Body of pancreas (tissue), 4 donors: ENCODE data around the gene FBXO38.

Experiments used
- POLR2A ChIP-seq, 3 donors: fragments of 450-650 bp; IDR thresholded peaks; one replicate each; pipeline ENCODE4 v1.6.1; 2016; ENCODE audit warnings: antibody characterized with exemption in 3 of 3, mild to moderate bottlenecking in 2 of 3
- TF ChIP-seq, protein P1 (sequence below), 7 experiments: fragments of 450-650 bp in 4 of 7; fragments of 200-600 bp in 3 of 7; sonication (generic) in 3 of 7; IDR thresholded peaks; one replicate each; pipeline ENCODE4 v1.5.1; 2016 to 2019; ENCODE audit warnings: antibody characterized with exemption in 7 of 7

DNA sequence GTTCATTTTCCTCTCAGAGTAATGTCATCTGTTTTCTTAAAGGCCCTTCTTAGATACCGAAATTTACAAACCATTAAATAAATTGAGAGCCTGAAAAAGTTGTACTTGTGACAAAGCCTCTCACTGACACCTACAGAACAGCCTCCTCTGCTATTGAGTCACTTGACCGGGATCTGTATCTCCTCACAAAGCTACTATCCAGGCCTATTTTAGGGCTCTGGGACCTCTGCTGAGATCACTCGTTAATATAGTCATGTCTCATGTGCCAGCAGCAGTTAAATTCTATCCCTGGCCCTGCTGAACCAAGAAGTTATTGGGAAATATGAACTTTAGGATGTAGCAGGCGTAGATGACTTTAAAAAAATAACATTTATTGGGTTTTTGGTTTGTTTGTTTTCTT, 31.1 kb downstream of the FBXO38 start:
- TF ChIP-seq, protein P1, sequence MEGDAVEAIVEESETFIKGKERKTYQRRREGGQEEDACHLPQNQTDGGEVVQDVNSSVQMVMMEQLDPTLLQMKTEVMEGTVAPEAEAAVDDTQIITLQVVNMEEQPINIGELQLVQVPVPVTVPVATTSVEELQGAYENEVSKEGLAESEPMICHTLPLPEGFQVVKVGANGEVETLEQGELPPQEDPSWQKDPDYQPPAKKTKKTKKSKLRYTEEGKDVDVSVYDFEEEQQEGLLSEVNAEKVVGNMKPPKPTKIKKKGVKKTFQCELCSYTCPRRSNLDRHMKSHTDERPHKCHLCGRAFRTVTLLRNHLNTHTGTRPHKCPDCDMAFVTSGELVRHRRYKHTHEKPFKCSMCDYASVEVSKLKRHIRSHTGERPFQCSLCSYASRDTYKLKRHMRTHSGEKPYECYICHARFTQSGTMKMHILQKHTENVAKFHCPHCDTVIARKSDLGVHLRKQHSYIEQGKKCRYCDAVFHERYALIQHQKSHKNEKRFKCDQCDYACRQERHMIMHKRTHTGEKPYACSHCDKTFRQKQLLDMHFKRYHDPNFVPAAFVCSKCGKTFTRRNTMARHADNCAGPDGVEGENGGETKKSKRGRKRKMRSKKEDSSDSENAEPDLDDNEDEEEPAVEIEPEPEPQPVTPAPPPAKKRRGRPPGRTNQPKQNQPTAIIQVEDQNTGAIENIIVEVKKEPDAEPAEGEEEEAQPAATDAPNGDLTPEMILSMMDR (IDR thresholded peaks at IDR 0.05), result no peak
- TF ChIP-seq POLR2A (IDR thresholded peaks at IDR 0.05), result no peak
